Umbilical cord (tissue), 2 donors: Measurements from ENCODE around the gene RAP1B. TPM values are rescaled to one million over a fixed set of nuclear protein-coding genes. Genes with fewer than 3 reads are reported as not detected.

ENCODE experiments used
- DNase-seq: peaks from one replicate; pipeline ENCODE4 v3.0.0-alpha.2; 2015; ENCODE audit warnings: low spot score
- total RNA-seq: library from RNA; depleted of rRNA; stranded (reverse); fragments of >200 nt; gene quantifications from one replicate; pipeline ENCODE4 v1.2.3, GENCODE V29; 2014; ENCODE audit warnings: low replicate concordance; ENCODE audit not compliant: insufficient read depth

The RAP1B gene
- total RNA-seq, 1 donor from 2014 or later, result 103 TPM

GRCh38 chr12:68611806-68612160, 1.1 kb downstream of the RAP1B start:
- DNase-seq, result no peak

GRCh38 chr12:68612202-68612601, 1.5 kb downstream of the RAP1B start:
- peak; percentile 31 for DNase-seq

- no peak for DNase-seq
Measured at GRCh38 chr12:68612697-68613096, 2.0 kb downstream of the RAP1B start.

- no peak for DNase-seq
Measured at GRCh38 chr12:68613209-68613904, 2.7 kb downstream of the RAP1B start.

GRCh38 chr12:68614105-68614679, 3.5 kb downstream of the RAP1B start:
- no peak for DNase-seq

- no peak for DNase-seq
Measured at GRCh38 chr12:68614769-68615168, 4.1 kb downstream of the RAP1B start.

GRCh38 chr12:68617160-68617926, 6.6 kb downstream of the RAP1B start:
- DNase-seq, result no peak

- DNase-seq, result no peak
Measured at GRCh38 chr12:68619541-68619940, 8.8 kb downstream of the RAP1B start.

GRCh38 chr12:68620519-68621471, 10.1 kb downstream of the RAP1B start:
- DNase-seq, result no peak

GRCh38 chr12:68621472-68622081, 10.9 kb downstream of the RAP1B start:
- no peak for DNase-seq

- DNase-seq, result no peak
Measured at GRCh38 chr12:68622250-68622649, 11.6 kb downstream of the RAP1B start.

GRCh38 chr12:68623059-68623458, 12.4 kb downstream of the RAP1B start:
- no peak for DNase-seq

- no peak for DNase-seq
Measured at GRCh38 chr12:68623984-68624383, 13.3 kb downstream of the RAP1B start.

- no peak for DNase-seq
Measured at GRCh38 chr12:68624933-68625332, 14.2 kb downstream of the RAP1B start.

- DNase-seq, result no peak
Measured at GRCh38 chr12:68627673-68628319, 17.1 kb downstream of the RAP1B start.

- DNase-seq, result no peak
Measured at GRCh38 chr12:68628698-68629097, 18.0 kb downstream of the RAP1B start.

GRCh38 chr12:68630050-68630449, 19.4 kb downstream of the RAP1B start:
- no peak for DNase-seq

GRCh38 chr12:68630598-68630997, 19.9 kb downstream of the RAP1B start:
- no peak for DNase-seq

GRCh38 chr12:68631227-68631626, 20.5 kb downstream of the RAP1B start:
- DNase-seq, result no peak

GRCh38 chr12:68632486-68632885, 21.8 kb downstream of the RAP1B start:
- no peak for DNase-seq
